Liver (tissue), 9 donors: ENCODE results near the gene CCDC91. TPM values are rescaled to one million over a fixed set of nuclear protein-coding genes. Genes with fewer than 3 reads are reported as not detected.

ENCODE experiments used
- DNase-seq: peaks from one replicate; pipeline ENCODE4 v3.0.0-alpha.2; 2017; ENCODE audit warnings: low spot score
- H3K27ac ChIP-seq, 2 donors: one replicate each; pipeline ENCODE4 v1.7.0; 2013; ENCODE audit warnings: inconsistent platforms in 2 of 2, low read length in 2 of 2, control low read depth in 1 of 2, low read depth in 1 of 2, mild to moderate bottlenecking in 1 of 2
- H3K27me3 ChIP-seq, 4 donors: one replicate each; pipeline versions ENCODE4 v1.6.1 to v1.7.0; 2013; ENCODE audit warnings: low read length in 3 of 4, inconsistent platforms in 1 of 4, mild to moderate bottlenecking in 1 of 4, moderate library complexity in 1 of 4; ENCODE audit not compliant: control insufficient read depth in 4 of 4, insufficient read depth in 4 of 4
- H3K36me3 ChIP-seq, 4 donors: one replicate each; pipeline versions ENCODE4 v1.6.1 to v1.7.0; 2013; ENCODE audit warnings: low read length in 3 of 4, mild to moderate bottlenecking in 3 of 4, low read depth in 1 of 4, moderate library complexity in 1 of 4; ENCODE audit not compliant: control insufficient read depth in 4 of 4, insufficient read depth in 3 of 4
- H3K4me1 ChIP-seq, 4 donors: one replicate each; pipeline versions ENCODE4 v1.6.1 to v1.7.0; 2013; ENCODE audit warnings: low read length in 3 of 4, mild to moderate bottlenecking in 3 of 4, moderate library complexity in 1 of 4; ENCODE audit not compliant: control insufficient read depth in 4 of 4, insufficient read depth in 4 of 4
- H3K4me3 ChIP-seq, 3 donors: one replicate each; pipeline versions ENCODE4 v1.6.1 to v1.7.0; 2013; ENCODE audit warnings: low read length in 3 of 3, control low read depth in 1 of 3, low read depth in 1 of 3, mild to moderate bottlenecking in 1 of 3
- H3K9ac ChIP-seq, 2 donors: one replicate each; pipeline ENCODE4 v1.7.0; 2013; ENCODE audit warnings: low read length in 2 of 2, mild to moderate bottlenecking in 2 of 2, moderate library complexity in 2 of 2, control low read depth in 1 of 2, low read depth in 1 of 2
- H3K9me3 ChIP-seq, 4 donors: one replicate each; pipeline versions ENCODE4 v1.6.1 to v1.7.0; 2013; ENCODE audit warnings: low read length in 3 of 4; ENCODE audit not compliant: control insufficient read depth in 4 of 4
- CTCF ChIP-seq: fragments of 150-350 bp; IDR thresholded peaks from 2 replicates; pipeline ENCODE4 v1.5.1; 2017; ENCODE audit warnings: improper control_type of control experiment, low read depth, low read length; ENCODE audit not compliant: missing input control
- EGR1 ChIP-seq, 2 donors: IDR thresholded peaks; 2 replicates each; pipeline ENCODE4 v1.6.1; 2016 to 2018; ENCODE audit warnings: antibody characterized with exemption in 2 of 2, low read depth in 2 of 2
- FOXA2 ChIP-seq: IDR thresholded peaks from 2 replicates; pipeline ENCODE4 v1.6.1; 2016; ENCODE audit warnings: antibody characterized with exemption
- GABPA ChIP-seq, 2 donors: IDR thresholded peaks in 1 of 2; conservative IDR thresholded peaks in 1 of 2; 2 replicates each; pipeline ENCODE4 v1.6.1; 2016; ENCODE audit warnings: antibody characterized with exemption in 2 of 2, mild to moderate bottlenecking in 1 of 2, moderate library complexity in 1 of 2
- HNF4A ChIP-seq, 2 donors: conservative IDR thresholded peaks; 2 replicates each; pipeline ENCODE4 v1.6.1; 2016; ENCODE audit warnings: antibody characterized with exemption in 2 of 2, mild to moderate bottlenecking in 2 of 2
- HNF4G ChIP-seq: IDR thresholded peaks from 2 replicates; pipeline ENCODE4 v1.6.1; 2016; ENCODE audit warnings: antibody characterized with exemption
- JUND ChIP-seq, 2 donors: IDR thresholded peaks; 2 replicates each; pipeline ENCODE4 v1.6.1; 2016; ENCODE audit warnings: antibody characterized with exemption in 2 of 2
- MAX ChIP-seq: IDR thresholded peaks from 2 replicates; pipeline ENCODE4 v1.6.1; 2016; ENCODE audit warnings: antibody characterized with exemption
- NR2F2 ChIP-seq: IDR thresholded peaks from 2 replicates; pipeline ENCODE4 v1.6.1; 2016; ENCODE audit warnings: antibody characterized with exemption
- RAD21 ChIP-seq, 2 donors: IDR thresholded peaks; 2 replicates each; pipeline ENCODE4 v1.6.1; 2016; ENCODE audit warnings: antibody characterized with exemption in 2 of 2, mild to moderate bottlenecking in 2 of 2
- RXRA ChIP-seq, 2 donors: IDR thresholded peaks; 2 replicates each; pipeline ENCODE4 v1.6.1; 2017 to 2018; ENCODE audit warnings: antibody characterized with exemption in 2 of 2, mild to moderate bottlenecking in 1 of 2
- YY1 ChIP-seq: IDR thresholded peaks from 2 replicates; pipeline ENCODE4 v1.6.1; 2016; ENCODE audit warnings: antibody characterized with exemption, mild to moderate bottlenecking
- ZBTB33 ChIP-seq: IDR thresholded peaks from 2 replicates; pipeline ENCODE4 v1.6.1; 2016; ENCODE audit warnings: antibody characterized with exemption
- WGBS: extraction: QIAGEN DNeasy Blood & Tissue Kit; methylation state at CpG from one replicate; pipeline ENCODE4 v1.1.7; 2013; 5-methylcytosine and 5-hydroxymethylcytosine counted together
- polyA plus RNA-seq, 2 donors: library from polyadenylated mRNA; stranded (reverse) in 1 of 2; unstranded in 1 of 2; fragments of 200-250 nt in 1 of 2; fragments of >200 nt in 1 of 2; fragmentation: Nextera tagmentation in 1 of 2; extraction: Ambion mirVana in 1 of 2; gene quantifications; one replicate each; pipeline versions ENCODE4 v1.2.1 to v1.2.3, GENCODE V29; 2013 to 2015
- total RNA-seq, 2 donors: library from RNA; depleted of rRNA; stranded (reverse); fragments of >200 nt; gene quantifications; one replicate each; pipeline ENCODE4 v1.2.3, GENCODE V29; 2014
- TF ChIP-seq, protein P1 (sequence below): IDR thresholded peaks from 2 replicates; pipeline ENCODE4 v1.6.1; 2016; ENCODE audit warnings: antibody characterized with exemption, mild to moderate bottlenecking
- donor health status: healthy.
- donor health status: healthy.
- donor health status: healthy.
- donor health status: healthy.
- donor health status: healthy.

The CCDC91 gene
- total and polyA plus RNA-seq, 4 donors: 8.4 to 29.0 (median 15.1) TPM

DNA sequence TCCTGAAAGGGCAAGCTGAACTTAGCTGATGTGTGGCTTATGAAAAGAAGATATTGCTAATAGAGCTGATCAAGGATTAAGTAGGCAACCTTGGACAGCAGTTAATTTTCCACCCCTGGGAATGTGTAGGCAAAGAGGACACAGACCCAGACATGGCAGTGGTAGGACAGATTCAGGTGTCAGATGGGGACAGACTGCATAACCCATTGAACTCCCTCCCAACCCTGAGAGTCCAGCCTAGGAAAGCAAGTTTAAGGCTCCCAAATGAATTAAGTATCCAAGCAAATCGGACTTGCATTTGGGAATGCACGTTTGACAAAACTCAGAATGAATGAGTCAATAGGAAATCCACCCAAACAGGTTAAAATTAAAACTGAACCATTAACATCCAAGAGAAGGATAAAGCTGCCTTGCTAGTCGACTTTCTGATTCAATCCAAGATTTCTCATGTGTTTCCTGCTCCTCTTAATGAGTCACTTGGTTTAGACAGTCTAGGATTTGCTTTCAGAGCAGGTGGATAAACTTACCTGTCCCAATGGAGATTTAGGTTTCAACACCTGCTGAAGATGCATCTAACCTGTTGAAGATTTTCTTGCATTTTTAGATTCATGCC lies 385.4 kb downstream of the CCDC91 start:
- H3K36me3 ChIP-seq: no peaks in the 10 kb centered on the region
- no peak overlapping the region for H3K4me3 ChIP-seq
- WGBS: 74% methylated on average over 3 of the region's 3 CpGs
- H3K9ac ChIP-seq: no peak overlapping the region
- no peak for DNase-seq
- H3K9me3 ChIP-seq: no peaks in the 10 kb centered on the region
- H3K4me1 ChIP-seq: peaks cover 2 to 20% (median 10%) of the 10 kb centered on the region in 4 donors
- H3K27ac ChIP-seq: peak overlapping the region; percentile 80 to 83
- H3K27me3 ChIP-seq: no peaks in the 10 kb centered on the region
- no peak for TF ChIP-seq RAD21 (IDR thresholded peaks at IDR 0.05)
- no peak for TF ChIP-seq FOXA2
- no peak for TF ChIP-seq NR2F2
- no peak for TF ChIP-seq JUND (IDR thresholded peaks at IDR 0.05)
- TF ChIP-seq HNF4A (conservative IDR thresholded peaks at IDR 0.05): no peak
- TF ChIP-seq, protein P1, sequence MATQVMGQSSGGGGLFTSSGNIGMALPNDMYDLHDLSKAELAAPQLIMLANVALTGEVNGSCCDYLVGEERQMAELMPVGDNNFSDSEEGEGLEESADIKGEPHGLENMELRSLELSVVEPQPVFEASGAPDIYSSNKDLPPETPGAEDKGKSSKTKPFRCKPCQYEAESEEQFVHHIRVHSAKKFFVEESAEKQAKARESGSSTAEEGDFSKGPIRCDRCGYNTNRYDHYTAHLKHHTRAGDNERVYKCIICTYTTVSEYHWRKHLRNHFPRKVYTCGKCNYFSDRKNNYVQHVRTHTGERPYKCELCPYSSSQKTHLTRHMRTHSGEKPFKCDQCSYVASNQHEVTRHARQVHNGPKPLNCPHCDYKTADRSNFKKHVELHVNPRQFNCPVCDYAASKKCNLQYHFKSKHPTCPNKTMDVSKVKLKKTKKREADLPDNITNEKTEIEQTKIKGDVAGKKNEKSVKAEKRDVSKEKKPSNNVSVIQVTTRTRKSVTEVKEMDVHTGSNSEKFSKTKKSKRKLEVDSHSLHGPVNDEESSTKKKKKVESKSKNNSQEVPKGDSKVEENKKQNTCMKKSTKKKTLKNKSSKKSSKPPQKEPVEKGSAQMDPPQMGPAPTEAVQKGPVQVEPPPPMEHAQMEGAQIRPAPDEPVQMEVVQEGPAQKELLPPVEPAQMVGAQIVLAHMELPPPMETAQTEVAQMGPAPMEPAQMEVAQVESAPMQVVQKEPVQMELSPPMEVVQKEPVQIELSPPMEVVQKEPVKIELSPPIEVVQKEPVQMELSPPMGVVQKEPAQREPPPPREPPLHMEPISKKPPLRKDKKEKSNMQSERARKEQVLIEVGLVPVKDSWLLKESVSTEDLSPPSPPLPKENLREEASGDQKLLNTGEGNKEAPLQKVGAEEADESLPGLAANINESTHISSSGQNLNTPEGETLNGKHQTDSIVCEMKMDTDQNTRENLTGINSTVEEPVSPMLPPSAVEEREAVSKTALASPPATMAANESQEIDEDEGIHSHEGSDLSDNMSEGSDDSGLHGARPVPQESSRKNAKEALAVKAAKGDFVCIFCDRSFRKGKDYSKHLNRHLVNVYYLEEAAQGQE: no peak
- no peak for TF ChIP-seq GABPA (IDR thresholded peaks at IDR 0.05 in 1 of 2, conservative IDR thresholded peaks at IDR 0.05 in 1 of 2)
- no peak for TF ChIP-seq YY1
- TF ChIP-seq RXRA (IDR thresholded peaks at IDR 0.05): no peak
- TF ChIP-seq ZBTB33: no peak
- TF ChIP-seq CTCF: no peak
- TF ChIP-seq HNF4G: no peak

GRCh38 chr12:28578361-28578760 lies 388.1 kb downstream of the CCDC91 start:
- H3K9ac ChIP-seq: no peak overlapping the region

More at GRCh38 chr12:28578361-28578760, 388.1 kb downstream of the CCDC91 start:
- Histone ChIP-seq H3K27ac (no peak overlapping the region), H3K9me3 (no peaks in the 10 kb centered on the region), H3K4me3 (no peak overlapping the region), H3K36me3 (no peaks in the 10 kb centered on the region), H3K4me1 (peaks cover 2 to 20% (median 10%) of the 10 kb centered on the region in 4 donors), H3K27me3 (no peaks in the 10 kb centered on the region)
- WGBS: 91% methylated on average over 3 of the region's 3 CpGs
- TF ChIP-seq HNF4G (no peak), RXRA (IDR thresholded peaks at IDR 0.05) (no peak), MAX (no peak), NR2F2 (no peak), GABPA (IDR thresholded peaks at IDR 0.05 in 1 of 2, conservative IDR thresholded peaks at IDR 0.05 in 1 of 2) (no peak), EGR1 (IDR thresholded peaks at IDR 0.05; ENCODE audit: low read depth in 2 of 2) (no peak)
- no peak for DNase-seq
